ENCODE results near the gene C1orf226. TPM values are rescaled to one million over a fixed set of nuclear protein-coding genes. Genes with fewer than 3 reads are reported as not detected.
"Not testable (repeated sequence)": the region's sequence is repeated elsewhere in the genome, so short reads cannot be mapped to it uniquely, and the experiment has no call there.

Gene C1orf226
- total RNA-seq, 1 donor from 2014 or later, result 12.6 TPM

DNA sequence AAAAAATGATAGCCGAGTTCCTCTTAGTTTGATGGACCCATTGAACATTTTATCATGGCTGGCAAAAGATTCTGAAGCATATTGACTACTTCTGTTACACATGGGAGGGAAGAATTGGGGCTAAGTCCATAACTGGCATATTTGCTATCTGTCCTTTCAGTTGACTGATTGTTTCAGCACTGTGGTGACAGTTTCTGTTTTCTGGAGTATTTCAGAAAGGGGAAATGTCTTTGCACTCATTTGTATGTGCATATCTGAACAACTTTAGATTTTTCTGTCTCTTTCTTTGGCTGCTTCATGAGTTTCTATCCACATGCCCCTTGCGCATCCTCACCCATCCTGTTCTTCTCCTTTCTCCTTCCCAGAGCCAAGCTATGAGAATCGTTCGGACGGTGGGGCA is 38.1 kb upstream of the C1orf226 start:
- H3K9me3 Mint-ChIP-seq, result no peaks in the 10 kb centered on the region
- H3K27ac Mint-ChIP-seq, result no peak overlapping the region
- peaks cover 9% of the 10 kb centered on the region for H3K36me3 Mint-ChIP-seq
- TF ChIP-seq CTCF (conservative IDR thresholded peaks at IDR 0.05), result no peak
- no peak for DNase-seq (ENCODE audit: extremely low spot score, unreplicated experiment)
- H3K4me1 Mint-ChIP-seq (ENCODE audit: unreplicated experiment), result peaks cover 10% of the 10 kb centered on the region
- no peaks in the 10 kb centered on the region for H3K27me3 Mint-ChIP-seq
- no peak overlapping the region for H3K4me3 Mint-ChIP-seq

- H3K4me3 Mint-ChIP-seq, result no peak overlapping the region
- no peak overlapping the region for H3K27ac Mint-ChIP-seq
- peaks cover 5% of the 10 kb centered on the region for H3K9me3 Mint-ChIP-seq
- DNase-seq (ENCODE audit: extremely low spot score, unreplicated experiment), result no peak
- no peaks in the 10 kb centered on the region for H3K27me3 Mint-ChIP-seq
- H3K4me1 Mint-ChIP-seq (ENCODE audit: unreplicated experiment), result peaks cover 16% of the 10 kb centered on the region
- TF ChIP-seq CTCF (conservative IDR thresholded peaks at IDR 0.05), result no peak
- H3K36me3 Mint-ChIP-seq, result peaks cover 13% of the 10 kb centered on the region
These were observed 34.2 kb upstream of the C1orf226 start for GRCh38 chr1:162347281-162347680.

DNA sequence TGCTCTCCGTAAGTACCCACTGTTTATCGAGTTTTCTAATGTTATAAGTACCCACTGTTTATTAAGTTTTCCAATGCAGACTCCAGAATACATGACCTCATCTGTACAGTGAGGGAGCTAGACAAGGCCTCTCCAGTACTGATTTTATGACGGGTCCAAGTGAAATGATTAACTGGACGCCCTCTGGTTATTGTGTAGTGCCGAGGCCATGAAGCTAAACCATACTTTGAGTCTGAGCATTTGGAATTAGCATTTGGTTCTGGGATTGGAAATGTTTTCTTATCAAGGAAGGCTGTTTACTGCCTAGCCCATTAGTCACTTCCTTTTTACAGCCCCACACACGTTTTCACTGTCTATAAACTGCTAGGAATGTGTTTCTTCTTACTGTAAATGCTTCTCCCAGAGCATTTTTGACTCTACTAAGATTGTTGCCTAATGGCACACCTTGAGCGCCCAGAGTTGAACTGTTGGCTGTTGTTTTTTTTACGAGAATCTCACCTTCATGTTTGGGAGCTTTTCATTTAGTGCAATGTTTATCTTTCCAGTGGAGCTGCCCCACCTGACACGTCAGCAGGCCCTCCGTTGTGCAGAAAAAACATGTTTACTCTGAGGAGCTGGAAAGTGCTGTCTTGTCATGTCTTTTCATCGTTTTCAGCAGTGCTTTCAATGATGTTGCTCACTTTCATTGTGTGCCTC is 31.7 kb upstream of the C1orf226 start:
- H3K27me3 Mint-ChIP-seq, result no peaks in the 10 kb centered on the region
- peak overlapping the region; percentile 82 for H3K27ac Mint-ChIP-seq
- no peak for TF ChIP-seq CTCF (conservative IDR thresholded peaks at IDR 0.05)
- no peak overlapping the region for H3K4me3 Mint-ChIP-seq
- peaks cover 17% of the 10 kb centered on the region for H3K36me3 Mint-ChIP-seq
- DNase-seq (ENCODE audit: extremely low spot score, unreplicated experiment), result no peak
- peaks cover 5% of the 10 kb centered on the region for H3K9me3 Mint-ChIP-seq
- H3K4me1 Mint-ChIP-seq (ENCODE audit: unreplicated experiment), result peaks cover 30% of the 10 kb centered on the region

- Mint-ChIP-seq H3K9me3 (peaks cover 5% of the 10 kb centered on the region), H3K27me3 (no peaks in the 10 kb centered on the region), H3K4me3 (no peak overlapping the region), H3K27ac (no peak overlapping the region), H3K4me1 (ENCODE audit: unreplicated experiment) (peaks cover 30% of the 10 kb centered on the region), H3K36me3 (peaks cover 24% of the 10 kb centered on the region)
- DNase-seq (ENCODE audit: extremely low spot score, unreplicated experiment), result no peak
- no peak for TF ChIP-seq CTCF (conservative IDR thresholded peaks at IDR 0.05)
These were observed 30.2 kb upstream of the C1orf226 start for GRCh38 chr1:162351246-162351842.

GRCh38 chr1:162351874-162352273 is 29.7 kb upstream of the C1orf226 start:
- DNase-seq (ENCODE audit: extremely low spot score, unreplicated experiment); H3K4me3 Mint-ChIP-seq; H3K27me3 Mint-ChIP-seq; H3K9me3 Mint-ChIP-seq; H3K27ac Mint-ChIP-seq: not testable (repeated sequence)
- Mint-ChIP-seq H3K36me3 (peaks cover 24% of the 10 kb centered on the region), H3K4me1 (ENCODE audit: unreplicated experiment) (peaks cover 30% of the 10 kb centered on the region)

DNA sequence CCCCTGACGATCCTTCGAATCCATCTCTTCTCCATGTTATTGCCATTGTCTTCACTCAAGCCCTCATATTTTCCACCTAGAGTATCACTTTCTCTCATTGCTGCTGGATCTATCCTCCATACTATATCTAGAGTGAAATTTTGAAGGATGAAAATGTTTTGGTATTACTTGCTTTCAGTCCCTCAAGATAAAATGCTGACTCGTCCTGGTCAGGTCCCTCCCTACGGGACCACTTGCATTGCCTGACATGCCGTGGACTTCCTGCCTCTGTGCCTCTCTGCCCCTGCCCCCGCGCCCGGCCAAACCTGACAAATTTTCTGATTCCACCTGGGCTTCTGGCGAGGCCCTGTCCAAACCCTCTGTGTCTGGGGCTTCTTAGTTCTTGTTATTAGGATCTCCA is 28.4 kb upstream of the C1orf226 start:
- no peak overlapping the region for H3K27ac Mint-ChIP-seq
- TF ChIP-seq CTCF (conservative IDR thresholded peaks at IDR 0.05), result no peak

More for the DNA sequence above, 28.4 kb upstream of the C1orf226 start:
- DNase-seq (ENCODE audit: extremely low spot score, unreplicated experiment), result no peak
- Mint-ChIP-seq H3K9me3 (peaks cover 5% of the 10 kb centered on the region), H3K4me3 (no peak overlapping the region), H3K27me3 (no peaks in the 10 kb centered on the region), H3K4me1 (ENCODE audit: unreplicated experiment) (peaks cover 21% of the 10 kb centered on the region), H3K36me3 (peaks cover 28% of the 10 kb centered on the region)

All from type B pancreatic cell (in vitro differentiated cells).